Nephron (organoid): ENCODE measurements around the gene IL1RN.

Experiments used
- H3K27ac Mint-ChIP-seq, 3 experiments: 2 replicates each; pipeline ENCODE4 v1.8.0; 2020; ENCODE audit warnings: mixed read lengths in 3 of 3, mild to moderate bottlenecking in 2 of 3, moderate library complexity in 1 of 3
- H3K27me3 Mint-ChIP-seq: 2 replicates; pipeline ENCODE4 v1.8.0; 2021; ENCODE audit warnings: low read depth, mild to moderate bottlenecking, moderate library complexity, mixed read lengths
- H3K36me3 Mint-ChIP-seq: 2 replicates; pipeline ENCODE4 v1.8.0; 2020; ENCODE audit warnings: low read depth, mixed read lengths
- H3K4me1 Mint-ChIP-seq: 2 replicates; pipeline ENCODE4 v1.8.0; 2020; ENCODE audit warnings: mixed read lengths
- H3K4me3 Mint-ChIP-seq, 3 experiments: 2 replicates each; pipeline ENCODE4 v1.8.0; 2020; ENCODE audit warnings: mild to moderate bottlenecking in 3 of 3, mixed read lengths in 3 of 3, moderate library complexity in 2 of 3
- H3K9me3 Mint-ChIP-seq: 2 replicates; pipeline ENCODE4 v1.8.0; 2020; ENCODE audit warnings: mixed read lengths
- TF ChIP-seq, protein P1 (sequence below), 3 experiments: fragments of 200-600 bp; sonication (generic); IDR thresholded peaks; one replicate each; pipeline ENCODE4 v1.5.0; 2021; ENCODE audit warnings: antibody characterized with exemption in 3 of 3; ENCODE audit not compliant: unreplicated experiment in 3 of 3

IL1RN gene

GRCh38 chr2:113158884-113159553 lies 31.6 kb downstream of the IL1RN start:
- H3K27ac Mint-ChIP-seq = no peak overlapping the region
- H3K9me3 Mint-ChIP-seq = no peaks in the 10 kb centered on the region
- H3K4me1 Mint-ChIP-seq = peaks cover 8% of the 10 kb centered on the region
- peak overlapping the region in 1 of 3 experiments; percentile 87 for H3K4me3 Mint-ChIP-seq
- TF ChIP-seq, protein P1, sequence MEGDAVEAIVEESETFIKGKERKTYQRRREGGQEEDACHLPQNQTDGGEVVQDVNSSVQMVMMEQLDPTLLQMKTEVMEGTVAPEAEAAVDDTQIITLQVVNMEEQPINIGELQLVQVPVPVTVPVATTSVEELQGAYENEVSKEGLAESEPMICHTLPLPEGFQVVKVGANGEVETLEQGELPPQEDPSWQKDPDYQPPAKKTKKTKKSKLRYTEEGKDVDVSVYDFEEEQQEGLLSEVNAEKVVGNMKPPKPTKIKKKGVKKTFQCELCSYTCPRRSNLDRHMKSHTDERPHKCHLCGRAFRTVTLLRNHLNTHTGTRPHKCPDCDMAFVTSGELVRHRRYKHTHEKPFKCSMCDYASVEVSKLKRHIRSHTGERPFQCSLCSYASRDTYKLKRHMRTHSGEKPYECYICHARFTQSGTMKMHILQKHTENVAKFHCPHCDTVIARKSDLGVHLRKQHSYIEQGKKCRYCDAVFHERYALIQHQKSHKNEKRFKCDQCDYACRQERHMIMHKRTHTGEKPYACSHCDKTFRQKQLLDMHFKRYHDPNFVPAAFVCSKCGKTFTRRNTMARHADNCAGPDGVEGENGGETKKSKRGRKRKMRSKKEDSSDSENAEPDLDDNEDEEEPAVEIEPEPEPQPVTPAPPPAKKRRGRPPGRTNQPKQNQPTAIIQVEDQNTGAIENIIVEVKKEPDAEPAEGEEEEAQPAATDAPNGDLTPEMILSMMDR (IDR thresholded peaks at IDR 0.05; ENCODE audit: unreplicated experiment in 3 of 3) = no peak
- peaks cover 13% of the 10 kb centered on the region for H3K27me3 Mint-ChIP-seq
- H3K36me3 Mint-ChIP-seq = no peaks in the 10 kb centered on the region

DNA sequence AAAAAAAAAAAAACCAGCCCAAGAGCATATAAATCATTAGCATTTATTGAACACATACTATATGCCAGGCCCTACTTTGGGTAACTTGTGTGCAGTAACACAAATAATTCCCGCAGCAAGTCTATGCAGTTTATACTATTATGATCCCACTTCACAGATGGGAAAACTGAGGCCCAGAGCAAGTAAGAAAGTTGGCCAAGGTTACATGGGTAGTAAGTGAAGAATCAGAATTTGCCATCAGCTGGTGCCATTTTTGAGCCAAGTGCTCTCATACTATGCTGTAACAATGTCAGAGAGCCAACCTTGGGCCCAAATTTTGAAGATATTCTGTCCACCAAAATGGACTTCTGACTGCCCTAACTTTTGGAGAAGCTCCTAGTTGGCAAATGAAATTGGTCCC lies 32.9 kb downstream of the IL1RN start:
- Mint-ChIP-seq H3K27ac (no peak overlapping the region), H3K27me3 (peaks cover 22% of the 10 kb centered on the region), H3K9me3 (no peaks in the 10 kb centered on the region), H3K36me3 (no peaks in the 10 kb centered on the region), H3K4me3 (no peak overlapping the region), H3K4me1 (peaks cover 8% of the 10 kb centered on the region)
- TF ChIP-seq, protein P1 (IDR thresholded peaks at IDR 0.05; ENCODE audit: unreplicated experiment in 3 of 3) = no peak

DNA sequence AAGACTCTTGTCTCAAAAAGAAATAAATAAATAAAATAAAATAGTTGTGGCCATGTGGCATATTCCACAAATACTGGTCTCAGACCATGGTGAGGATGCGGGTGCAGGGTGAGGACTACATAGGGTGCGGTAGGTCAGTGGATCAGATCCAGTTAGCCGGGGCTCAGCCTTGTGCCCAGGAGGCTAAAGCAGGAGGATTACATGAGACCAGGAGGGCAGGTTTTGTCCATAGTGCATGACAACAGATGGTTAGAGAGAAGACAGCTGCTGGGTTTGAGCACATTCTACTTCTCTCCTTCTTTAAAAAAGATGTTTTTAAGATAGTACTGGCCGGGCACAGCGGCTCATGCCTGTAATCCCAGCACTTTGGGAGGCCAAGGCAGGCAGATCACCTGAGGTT lies 33.6 kb downstream of the IL1RN start:
- peaks cover 22% of the 10 kb centered on the region for H3K27me3 Mint-ChIP-seq
- H3K4me3 Mint-ChIP-seq = no peak overlapping the region
- H3K4me1 Mint-ChIP-seq = peaks cover 8% of the 10 kb centered on the region
- no peak overlapping the region for H3K27ac Mint-ChIP-seq
- H3K36me3 Mint-ChIP-seq = no peaks in the 10 kb centered on the region
- TF ChIP-seq, protein P1 (IDR thresholded peaks at IDR 0.05; ENCODE audit: unreplicated experiment in 3 of 3) = no peak
- no peaks in the 10 kb centered on the region for H3K9me3 Mint-ChIP-seq

GRCh38 chr2:113162173-113162572 lies 34.8 kb downstream of the IL1RN start:
- TF ChIP-seq, protein P1 (IDR thresholded peaks at IDR 0.05; ENCODE audit: unreplicated experiment in 3 of 3) = no peak
- H3K4me3 Mint-ChIP-seq = no peak overlapping the region
- no peaks in the 10 kb centered on the region for H3K9me3 Mint-ChIP-seq
- H3K36me3 Mint-ChIP-seq = no peaks in the 10 kb centered on the region
- peaks cover 22% of the 10 kb centered on the region for H3K27me3 Mint-ChIP-seq
- H3K4me1 Mint-ChIP-seq = peaks cover 8% of the 10 kb centered on the region
- H3K27ac Mint-ChIP-seq = no peak overlapping the region

- Mint-ChIP-seq H3K9me3 (no peaks in the 10 kb centered on the region), H3K36me3 (no peaks in the 10 kb centered on the region), H3K27ac (no peak overlapping the region), H3K4me1 (peaks cover 7% of the 10 kb centered on the region), H3K27me3 (peaks cover 21% of the 10 kb centered on the region), H3K4me3 (no peak overlapping the region)
- TF ChIP-seq, protein P1 (IDR thresholded peaks at IDR 0.05; ENCODE audit: unreplicated experiment in 3 of 3) = no peak
These were observed 35.5 kb downstream of the IL1RN start for GRCh38 chr2:113162869-113163268.
